Fibroblast of lung (primary cell): Measurements from ENCODE around the gene USP11.
"Not testable (repeated sequence)": the region's sequence is repeated elsewhere in the genome, so short reads cannot be mapped to it uniquely, and the experiment has no call there.

Experiments
- EZH2 ChIP-seq: IDR thresholded peaks from 2 replicates; pipeline ENCODE4 v1.5.1; 2012; ENCODE audit warnings: low read length, control low read depth, mild to moderate bottlenecking; ENCODE audit errors: missing control alignments
- TF ChIP-seq, protein P1 (sequence below), 2 donors: IDR thresholded peaks in 1 of 2; conservative IDR thresholded peaks in 1 of 2; 1 replicate in 1 of 2; 2 replicates in 1 of 2; pipeline ENCODE4 v1.5.1; 2011 to 2012; ENCODE audit warnings: low read length in 2 of 2, control low read depth in 1 of 2, inconsistent platforms in 1 of 2, low read depth in 1 of 2, mild to moderate bottlenecking in 1 of 2

- TF ChIP-seq, protein P1, sequence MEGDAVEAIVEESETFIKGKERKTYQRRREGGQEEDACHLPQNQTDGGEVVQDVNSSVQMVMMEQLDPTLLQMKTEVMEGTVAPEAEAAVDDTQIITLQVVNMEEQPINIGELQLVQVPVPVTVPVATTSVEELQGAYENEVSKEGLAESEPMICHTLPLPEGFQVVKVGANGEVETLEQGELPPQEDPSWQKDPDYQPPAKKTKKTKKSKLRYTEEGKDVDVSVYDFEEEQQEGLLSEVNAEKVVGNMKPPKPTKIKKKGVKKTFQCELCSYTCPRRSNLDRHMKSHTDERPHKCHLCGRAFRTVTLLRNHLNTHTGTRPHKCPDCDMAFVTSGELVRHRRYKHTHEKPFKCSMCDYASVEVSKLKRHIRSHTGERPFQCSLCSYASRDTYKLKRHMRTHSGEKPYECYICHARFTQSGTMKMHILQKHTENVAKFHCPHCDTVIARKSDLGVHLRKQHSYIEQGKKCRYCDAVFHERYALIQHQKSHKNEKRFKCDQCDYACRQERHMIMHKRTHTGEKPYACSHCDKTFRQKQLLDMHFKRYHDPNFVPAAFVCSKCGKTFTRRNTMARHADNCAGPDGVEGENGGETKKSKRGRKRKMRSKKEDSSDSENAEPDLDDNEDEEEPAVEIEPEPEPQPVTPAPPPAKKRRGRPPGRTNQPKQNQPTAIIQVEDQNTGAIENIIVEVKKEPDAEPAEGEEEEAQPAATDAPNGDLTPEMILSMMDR (conservative IDR thresholded peaks at IDR 0.05 in 1 of 2, IDR thresholded peaks at IDR 0.05 in 1 of 2; ENCODE audit: low read depth in 1 of 2, low read length in 2 of 2), result not testable (repeated sequence)
- not testable (repeated sequence) for TF ChIP-seq EZH2
Observed at GRCh38 chrX:47284616-47285015, 51.8 kb downstream of the USP11 start.
